ENCODE measurements around the gene ROR2.

ROR2 gene

GRCh38 chr9:91930475-91930874, 19.6 kb downstream of the ROR2 start:
- Mint-ChIP-seq H3K4me1 (peaks cover 4% of the 10 kb centered on the region), H3K27ac (ENCODE audit: low read depth) (no peak overlapping the region), H3K36me3 (ENCODE audit: insufficient read depth) (peaks cover 5% of the 10 kb centered on the region), H3K4me3 (no peak overlapping the region), H3K9me3 (peaks cover 13% of the 10 kb centered on the region), H3K27me3 (peaks cover 16% of the 10 kb centered on the region)
- DNase-seq (ENCODE audit: low spot score in 2 of 2) (no peak), ATAC-seq (replicated peaks; ENCODE audit: extremely low read depth, poor library complexity, severe bottlenecking) (no peak)

- H3K27ac Mint-ChIP-seq (ENCODE audit: low read depth): no peak overlapping the region
- H3K36me3 Mint-ChIP-seq (ENCODE audit: insufficient read depth): peaks cover 5% of the 10 kb centered on the region
- H3K9me3 Mint-ChIP-seq: peaks cover 13% of the 10 kb centered on the region
- H3K4me1 Mint-ChIP-seq: peaks cover 4% of the 10 kb centered on the region
- ATAC-seq (replicated peaks; ENCODE audit: extremely low read depth, poor library complexity, severe bottlenecking) (no peak), DNase-seq (ENCODE audit: low spot score in 2 of 2) (no peak)
- H3K4me3 Mint-ChIP-seq: no peak overlapping the region
- H3K27me3 Mint-ChIP-seq: peaks cover 18% of the 10 kb centered on the region
Observed at GRCh38 chr9:91929331-91929730, 20.7 kb downstream of the ROR2 start.

DNA sequence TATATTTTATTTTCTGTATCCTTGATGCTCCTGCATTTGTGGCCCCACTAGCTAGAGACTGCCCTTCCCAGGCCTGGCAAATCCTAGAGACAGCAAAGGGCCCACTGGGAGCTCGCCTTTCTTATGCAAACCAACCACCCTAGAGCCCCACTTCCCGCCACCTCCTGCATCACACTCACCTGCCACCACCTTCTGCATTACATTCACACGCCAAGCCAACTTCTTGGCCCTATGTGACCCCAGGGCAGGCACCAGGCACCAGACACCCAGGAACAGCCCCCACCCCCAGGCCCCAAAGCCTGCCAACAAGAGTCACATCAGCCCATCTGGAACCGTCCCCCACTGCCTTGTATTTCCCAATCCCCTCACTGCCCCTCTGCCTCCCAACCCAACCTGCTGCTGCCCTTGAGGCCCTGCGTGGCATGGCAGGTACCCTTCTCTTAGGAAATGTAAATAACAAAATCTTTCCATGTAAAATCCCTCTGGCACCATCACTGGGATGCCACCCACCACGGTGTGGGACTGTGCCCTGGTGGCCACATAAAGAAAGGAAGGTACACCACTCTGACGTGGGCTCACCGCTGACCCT, 22.0 kb downstream of the ROR2 start:
- H3K27me3 Mint-ChIP-seq: peaks cover 29% of the 10 kb centered on the region
- no peaks in the 10 kb centered on the region for H3K4me1 Mint-ChIP-seq
- no peak for DNase-seq (ENCODE audit: low spot score in 2 of 2)
- no peak for ATAC-seq (replicated peaks; ENCODE audit: extremely low read depth, poor library complexity, severe bottlenecking)
- H3K4me3 Mint-ChIP-seq: no peak overlapping the region
- peaks cover 5% of the 10 kb centered on the region for H3K36me3 Mint-ChIP-seq (ENCODE audit: insufficient read depth)
- H3K9me3 Mint-ChIP-seq: peaks cover 13% of the 10 kb centered on the region
- no peak overlapping the region for H3K27ac Mint-ChIP-seq (ENCODE audit: low read depth)

DNA sequence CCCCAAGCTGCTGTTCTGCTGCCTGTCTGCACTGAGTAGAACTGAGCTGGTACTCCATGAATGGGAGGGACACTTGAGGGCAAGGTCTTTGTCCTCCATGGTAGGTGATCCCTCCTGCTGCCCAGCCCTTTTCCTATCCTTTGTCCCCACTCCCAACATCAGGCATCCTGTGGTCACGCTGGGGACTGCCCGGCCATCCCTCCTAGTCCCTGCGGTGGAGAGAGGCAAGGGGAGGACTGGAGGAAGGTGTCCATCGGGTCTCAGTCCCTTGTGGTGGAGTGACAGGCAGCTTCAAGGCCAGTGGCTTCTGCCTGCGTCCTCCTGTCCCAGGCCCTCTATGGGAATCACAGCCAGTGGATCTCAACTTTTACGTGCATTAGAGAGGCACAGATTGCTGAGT, 25.9 kb downstream of the ROR2 start:
- Mint-ChIP-seq H3K36me3 (ENCODE audit: insufficient read depth) (no peaks in the 10 kb centered on the region), H3K9me3 (no peaks in the 10 kb centered on the region), H3K4me3 (no peak overlapping the region), H3K4me1 (no peaks in the 10 kb centered on the region), H3K27ac (ENCODE audit: low read depth) (no peak overlapping the region), H3K27me3 (peaks cover 65% of the 10 kb centered on the region)
- no peak for DNase-seq (ENCODE audit: low spot score in 2 of 2)
- no peak for ATAC-seq (replicated peaks; ENCODE audit: extremely low read depth, poor library complexity, severe bottlenecking)

- ATAC-seq (replicated peaks; ENCODE audit: extremely low read depth, poor library complexity, severe bottlenecking): no peak
- no peaks in the 10 kb centered on the region for H3K9me3 Mint-ChIP-seq
- no peak overlapping the region for H3K4me3 Mint-ChIP-seq
- H3K27ac Mint-ChIP-seq (ENCODE audit: low read depth): no peak overlapping the region
- peaks cover 72% of the 10 kb centered on the region for H3K27me3 Mint-ChIP-seq
- no peak for DNase-seq (ENCODE audit: low spot score in 2 of 2)
- H3K36me3 Mint-ChIP-seq (ENCODE audit: insufficient read depth): no peaks in the 10 kb centered on the region
- no peaks in the 10 kb centered on the region for H3K4me1 Mint-ChIP-seq
Observed at GRCh38 chr9:91923145-91923544, 26.9 kb downstream of the ROR2 start.

DNA sequence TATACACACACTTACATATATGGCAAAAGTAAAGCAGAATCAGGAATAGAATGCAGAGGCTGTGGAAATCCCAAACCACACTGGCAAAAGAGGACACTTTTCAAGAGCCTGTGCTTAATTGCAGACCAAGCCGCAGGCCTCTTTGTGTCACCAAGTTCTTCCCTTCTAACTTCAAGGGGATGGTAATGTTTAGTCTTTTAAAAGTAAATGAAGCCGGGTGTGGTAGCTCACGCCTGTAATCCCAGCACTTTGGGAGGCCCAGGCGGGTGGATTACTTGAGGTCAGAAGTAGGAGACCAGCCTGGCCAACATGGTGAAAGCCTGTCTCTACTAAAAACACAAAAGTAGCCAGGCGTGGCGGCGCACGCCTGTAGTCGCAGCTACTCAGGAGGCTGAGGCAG, 28.7 kb downstream of the ROR2 start:
- Mint-ChIP-seq H3K4me3 (no peak overlapping the region), H3K4me1 (no peaks in the 10 kb centered on the region), H3K27ac (ENCODE audit: low read depth) (no peak overlapping the region), H3K36me3 (ENCODE audit: insufficient read depth) (no peaks in the 10 kb centered on the region), H3K27me3 (peaks cover 81% of the 10 kb centered on the region), H3K9me3 (no peaks in the 10 kb centered on the region)
- no peak for ATAC-seq (replicated peaks; ENCODE audit: extremely low read depth, poor library complexity, severe bottlenecking)
- no peak for DNase-seq (ENCODE audit: low spot score in 2 of 2)

DNA sequence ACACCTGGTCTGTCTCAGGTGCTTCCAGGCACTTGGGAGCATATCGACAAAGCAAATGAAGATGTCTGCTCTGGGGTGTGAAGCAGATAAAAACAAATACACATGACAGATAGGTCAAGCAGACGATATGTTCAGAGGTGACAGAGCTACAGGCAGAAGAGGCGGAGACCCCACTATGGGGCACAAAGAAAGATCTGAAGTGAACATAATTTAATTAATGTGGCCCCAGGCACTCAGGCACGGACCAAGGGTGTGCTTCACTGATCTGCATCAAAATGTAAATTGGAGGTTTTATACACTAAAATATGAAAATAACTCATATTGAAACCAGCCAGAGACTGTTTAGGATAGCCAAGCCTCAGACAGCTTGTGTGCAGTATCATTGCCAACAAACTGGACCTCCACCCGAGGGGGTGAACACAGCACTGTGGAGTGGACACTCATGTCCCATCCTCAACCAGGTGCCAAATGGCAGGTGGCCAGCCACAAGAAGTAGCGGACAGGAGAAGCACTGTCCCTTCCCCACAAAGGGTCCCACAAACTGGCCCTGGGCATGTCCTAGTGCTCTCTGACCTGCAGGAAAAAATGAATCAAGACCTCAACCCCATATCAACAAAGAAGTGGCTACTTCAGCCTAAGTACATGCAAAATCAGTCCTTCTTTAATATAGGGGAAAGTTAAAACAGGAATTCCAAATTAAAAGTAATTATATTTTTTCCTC, 29.2 kb downstream of the ROR2 start:
- Mint-ChIP-seq H3K4me1 (no peaks in the 10 kb centered on the region), H3K4me3 (no peak overlapping the region), H3K36me3 (ENCODE audit: insufficient read depth) (no peaks in the 10 kb centered on the region), H3K9me3 (no peaks in the 10 kb centered on the region), H3K27ac (ENCODE audit: low read depth) (no peak overlapping the region), H3K27me3 (peaks cover 83% of the 10 kb centered on the region)
- ATAC-seq (replicated peaks; ENCODE audit: extremely low read depth, poor library complexity, severe bottlenecking) (no peak), DNase-seq (ENCODE audit: low spot score in 2 of 2) (no peak)

- no peak overlapping the region for H3K4me3 Mint-ChIP-seq
- H3K4me1 Mint-ChIP-seq: no peaks in the 10 kb centered on the region
- DNase-seq (ENCODE audit: low spot score in 2 of 2) (no peak), ATAC-seq (replicated peaks; ENCODE audit: extremely low read depth, poor library complexity, severe bottlenecking) (no peak)
- H3K36me3 Mint-ChIP-seq (ENCODE audit: insufficient read depth): no peaks in the 10 kb centered on the region
- H3K27ac Mint-ChIP-seq (ENCODE audit: low read depth): no peak overlapping the region
- no peaks in the 10 kb centered on the region for H3K9me3 Mint-ChIP-seq
- peaks cover 85% of the 10 kb centered on the region for H3K27me3 Mint-ChIP-seq
Observed at GRCh38 chr9:91919621-91920020, 30.4 kb downstream of the ROR2 start.

GRCh38 chr9:91917436-91917835, 32.6 kb downstream of the ROR2 start:
- peaks cover 72% of the 10 kb centered on the region for H3K27me3 Mint-ChIP-seq
- no peaks in the 10 kb centered on the region for H3K4me1 Mint-ChIP-seq
- no peaks in the 10 kb centered on the region for H3K9me3 Mint-ChIP-seq
- ATAC-seq (replicated peaks; ENCODE audit: extremely low read depth, poor library complexity, severe bottlenecking): no peak
- DNase-seq (ENCODE audit: low spot score in 2 of 2): no peak
- H3K27ac Mint-ChIP-seq (ENCODE audit: low read depth): no peak overlapping the region
- H3K4me3 Mint-ChIP-seq: no peak overlapping the region
- H3K36me3 Mint-ChIP-seq (ENCODE audit: insufficient read depth): no peaks in the 10 kb centered on the region

GRCh38 chr9:91915524-91916263, 34.3 kb downstream of the ROR2 start:
- ATAC-seq (replicated peaks; ENCODE audit: extremely low read depth, poor library complexity, severe bottlenecking) (no peak), DNase-seq (ENCODE audit: low spot score in 2 of 2) (no peak)
- H3K9me3 Mint-ChIP-seq: no peaks in the 10 kb centered on the region
- no peak overlapping the region for H3K27ac Mint-ChIP-seq (ENCODE audit: low read depth)
- peaks cover 57% of the 10 kb centered on the region for H3K27me3 Mint-ChIP-seq
- H3K4me1 Mint-ChIP-seq: no peaks in the 10 kb centered on the region
- no peaks in the 10 kb centered on the region for H3K36me3 Mint-ChIP-seq (ENCODE audit: insufficient read depth)
- no peak overlapping the region for H3K4me3 Mint-ChIP-seq

- no peak overlapping the region for H3K27ac Mint-ChIP-seq (ENCODE audit: low read depth)
- no peak overlapping the region for H3K4me3 Mint-ChIP-seq
- H3K27me3 Mint-ChIP-seq: peaks cover 50% of the 10 kb centered on the region
- no peak for ATAC-seq (replicated peaks; ENCODE audit: extremely low read depth, poor library complexity, severe bottlenecking)
- no peaks in the 10 kb centered on the region for H3K4me1 Mint-ChIP-seq
- DNase-seq (ENCODE audit: low spot score in 2 of 2): no peak
- no peaks in the 10 kb centered on the region for H3K9me3 Mint-ChIP-seq
- H3K36me3 Mint-ChIP-seq (ENCODE audit: insufficient read depth): no peaks in the 10 kb centered on the region
Observed at GRCh38 chr9:91914937-91915336, 35.1 kb downstream of the ROR2 start.

- no peak for ATAC-seq (replicated peaks; ENCODE audit: extremely low read depth, poor library complexity, severe bottlenecking)
- no peak overlapping the region for H3K27ac Mint-ChIP-seq (ENCODE audit: low read depth)
- DNase-seq (ENCODE audit: low spot score in 2 of 2): no peak
- no peaks in the 10 kb centered on the region for H3K4me1 Mint-ChIP-seq
- peaks cover 45% of the 10 kb centered on the region for H3K27me3 Mint-ChIP-seq
- no peaks in the 10 kb centered on the region for H3K36me3 Mint-ChIP-seq (ENCODE audit: insufficient read depth)
- no peak overlapping the region for H3K4me3 Mint-ChIP-seq
- no peaks in the 10 kb centered on the region for H3K9me3 Mint-ChIP-seq
Observed at GRCh38 chr9:91914404-91914803, 35.6 kb downstream of the ROR2 start.

DNA sequence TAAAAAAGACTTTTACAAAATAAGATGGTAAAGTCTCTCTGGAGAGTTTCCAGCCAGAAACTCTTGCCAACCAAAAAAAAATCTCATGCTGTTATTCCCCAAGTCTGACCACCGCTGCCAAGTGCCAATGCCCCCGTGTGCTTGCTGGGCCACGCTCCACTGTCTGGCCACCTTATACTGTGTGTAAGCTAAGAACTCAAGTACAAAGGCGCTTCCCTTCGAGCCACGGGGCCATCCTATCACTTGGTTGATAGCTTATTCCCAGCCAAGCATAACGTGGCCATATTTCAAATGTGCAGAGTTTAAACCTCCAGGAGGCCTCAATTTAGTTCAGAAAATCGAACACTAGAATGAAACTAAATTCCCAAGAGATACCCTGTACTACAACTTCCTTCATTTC, 36.0 kb downstream of the ROR2 start:
- no peaks in the 10 kb centered on the region for H3K4me1 Mint-ChIP-seq
- H3K27ac Mint-ChIP-seq (ENCODE audit: low read depth): no peak overlapping the region
- H3K27me3 Mint-ChIP-seq: peaks cover 41% of the 10 kb centered on the region
- H3K4me3 Mint-ChIP-seq: no peak overlapping the region
- no peak for DNase-seq (ENCODE audit: low spot score in 2 of 2)
- H3K9me3 Mint-ChIP-seq: no peaks in the 10 kb centered on the region
- no peak for ATAC-seq (replicated peaks; ENCODE audit: extremely low read depth, poor library complexity, severe bottlenecking)
- no peaks in the 10 kb centered on the region for H3K36me3 Mint-ChIP-seq (ENCODE audit: insufficient read depth)

Measured in central memory CD8-positive, alpha-beta T cell (primary cell).